HEK293T (cell line): Measurements from ENCODE around the gene BMP6.

Experiments
- BHLHE40 ChIP-seq: fragments of 450-650 bp; IDR thresholded peaks from 2 replicates; pipeline ENCODE4 v1.6.1; 2016; ENCODE audit warnings: mild to moderate bottlenecking, moderate library complexity, borderline replicate concordance
- CTBP1 ChIP-seq: fragments of 450-650 bp; IDR thresholded peaks from 2 replicates; pipeline ENCODE4 v1.6.1; 2016; ENCODE audit warnings: borderline replicate concordance
- FOXK2 ChIP-seq: fragments of 450-650 bp; IDR thresholded peaks from 2 replicates; pipeline ENCODE4 v1.6.1; 2016; ENCODE audit warnings: mild to moderate bottlenecking
- FOXM1 ChIP-seq: fragments of 450-650 bp; IDR thresholded peaks from 2 replicates; pipeline ENCODE4 v1.6.1; 2017; ENCODE audit warnings: mild to moderate bottlenecking, borderline replicate concordance
- HDGF ChIP-seq: fragments of 450-650 bp; IDR thresholded peaks from 2 replicates; pipeline ENCODE4 v1.6.1; 2017; ENCODE audit warnings: antibody characterized with exemption, borderline replicate concordance
- NFRKB ChIP-seq: fragments of 450-650 bp; IDR thresholded peaks from 2 replicates; pipeline ENCODE4 v1.6.1; 2016; ENCODE audit warnings: mild to moderate bottlenecking, moderate library complexity
- SP1 ChIP-seq: fragments of 450-650 bp; IDR thresholded peaks from 2 replicates; pipeline ENCODE4 v1.6.1; 2017

DNA sequence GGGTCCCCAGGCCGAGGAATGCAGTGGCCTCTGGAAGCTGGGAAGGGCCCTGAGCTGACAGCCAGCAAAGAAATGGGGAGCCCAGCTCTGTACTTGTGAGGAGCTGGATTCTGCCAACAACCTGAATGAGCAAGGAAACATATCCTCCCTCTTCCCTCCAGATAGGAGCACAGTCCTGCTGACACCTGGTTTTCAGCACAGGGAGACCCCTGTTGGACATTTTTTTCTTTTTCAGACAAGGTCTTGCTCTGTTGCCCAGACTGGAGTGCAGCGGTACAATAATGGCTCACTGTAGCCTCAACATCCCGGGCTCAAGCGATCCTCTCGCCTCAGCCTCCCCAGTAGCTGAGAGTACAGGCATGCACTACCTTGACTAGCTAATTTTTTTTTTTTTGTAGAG is 21.5 kb downstream of the BMP6 start:
- TF ChIP-seq HDGF (no peak), SP1 (no peak), BHLHE40 (no peak), NFRKB (no peak), FOXK2 (no peak), FOXM1 (no peak), CTBP1 (no peak)
